Stimulated activated CD8-positive, alpha-beta memory T cell treated with anti-CD3 and anti-CD28 coated beads, Interleukin-7, amount 100 ng/mL, for 4 hours (primary cell): ENCODE data around the gene EFHD2.
"Not testable (repeated sequence)": the region's sequence is repeated elsewhere in the genome, so short reads cannot be mapped to it uniquely, and the experiment has no call there.

Experiments
- DNase-seq, 2 donors: peaks; one replicate each; pipeline ENCODE4 v3.0.0-alpha.2; 2020; ENCODE audit warnings: low read depth in 2 of 2

Gene EFHD2

GRCh38 chr1:15430787-15431570 is 21.3 kb downstream of the EFHD2 start:
- DNase-seq = peak; percentile 47 to 52

- no peak for DNase-seq
Observed at GRCh38 chr1:15431571-15431948, 21.9 kb downstream of the EFHD2 start.

GRCh38 chr1:15432324-15432723 is 22.6 kb downstream of the EFHD2 start:
- DNase-seq = no peak

GRCh38 chr1:15433471-15433870 is 23.8 kb downstream of the EFHD2 start:
- no peak for DNase-seq

- DNase-seq = not testable (repeated sequence)
Observed at GRCh38 chr1:15434739-15435138, 25.1 kb downstream of the EFHD2 start.

- DNase-seq = no peak
Observed at GRCh38 chr1:15435239-15436077, 25.8 kb downstream of the EFHD2 start.

- DNase-seq = no peak
Observed at GRCh38 chr1:15436881-15437442, 27.3 kb downstream of the EFHD2 start.

- DNase-seq = no peak
Observed at GRCh38 chr1:15439325-15439724, 29.6 kb downstream of the EFHD2 start.

- DNase-seq = no peak
Observed at GRCh38 chr1:15440357-15440756, 30.7 kb downstream of the EFHD2 start.

- no peak for DNase-seq
Observed at GRCh38 chr1:15441247-15441646, 31.6 kb downstream of the EFHD2 start.

- DNase-seq = no peak
Observed at GRCh38 chr1:15442119-15442518, 32.4 kb downstream of the EFHD2 start.

GRCh38 chr1:15442759-15443158 is 33.1 kb downstream of the EFHD2 start:
- DNase-seq = no peak

- no peak for DNase-seq
Observed at GRCh38 chr1:15443281-15443680, 33.6 kb downstream of the EFHD2 start.

GRCh38 chr1:15444468-15445389 is 35.0 kb downstream of the EFHD2 start:
- no peak for DNase-seq

GRCh38 chr1:15445390-15446122 is 35.9 kb downstream of the EFHD2 start:
- no peak for DNase-seq

GRCh38 chr1:15446212-15446611 is 36.5 kb downstream of the EFHD2 start:
- DNase-seq = no peak

- no peak for DNase-seq
Observed at GRCh38 chr1:15448877-15449462, 39.3 kb downstream of the EFHD2 start.

- no peak for DNase-seq
Observed at GRCh38 chr1:15449567-15449966, 39.9 kb downstream of the EFHD2 start.

- no peak for DNase-seq
Observed at GRCh38 chr1:15451014-15451722, 41.5 kb downstream of the EFHD2 start.

- DNase-seq = no peak
Observed at GRCh38 chr1:15452216-15452615, 42.5 kb downstream of the EFHD2 start.
